Thyroid gland (tissue), 4 donors: Measurements from ENCODE around the gene DNAJC19. TPM values are rescaled to one million over a fixed set of nuclear protein-coding genes. Genes with fewer than 3 reads are reported as not detected.

Experiments used
- DNase-seq, 2 donors: peaks; one replicate each; pipeline ENCODE4 v3.0.0-alpha.2; 2019
- H3K27ac ChIP-seq, 3 donors: fragments of 200-600 bp; sonication (generic); 1 replicate in 2 of 3; 2 replicates in 1 of 3; pipeline ENCODE4 v1.5.1; 2016 to 2019; ENCODE audit warnings: mild to moderate bottlenecking in 1 of 3, moderate library complexity in 1 of 3
- H3K27me3 ChIP-seq: fragments of 200-600 bp; sonication (generic); one replicate; pipeline ENCODE4 v1.5.1; 2019
- H3K36me3 ChIP-seq, 2 donors: fragments of 200-600 bp; sonication (generic); one replicate each; pipeline ENCODE4 v1.5.1; 2016 to 2019
- H3K4me1 ChIP-seq, 2 donors: fragments of 200-600 bp; sonication (generic); one replicate each; pipeline ENCODE4 v1.5.1; 2017 to 2019
- H3K4me3 ChIP-seq, 3 donors: fragments of 200-600 bp; sonication (generic); replicated peaks in 1 of 3; 1 replicate in 2 of 3; 2 replicates in 1 of 3; pipeline ENCODE4 v1.5.1; 2016; ENCODE audit warnings: mild to moderate bottlenecking in 1 of 3
- H3K9me3 ChIP-seq: fragments of 200-600 bp; sonication (generic); one replicate; pipeline ENCODE4 v1.5.1; 2017
- CTCF ChIP-seq, 6 experiments: fragments of 200-600 bp in 3 of 6; fragments of 450-650 bp in 3 of 6; sonication (generic) in 3 of 6; IDR thresholded peaks; one replicate each; pipeline ENCODE4 v1.5.1; 2016 to 2019; ENCODE audit warnings: antibody characterized with exemption in 6 of 6, mild to moderate bottlenecking in 2 of 6, inconsistent platforms in 1 of 6, moderate library complexity in 1 of 6
- POLR2A ChIP-seq, 2 donors: fragments of 450-650 bp; IDR thresholded peaks; one replicate each; pipeline ENCODE4 v1.6.1; 2017; ENCODE audit warnings: antibody characterized with exemption in 2 of 2, mild to moderate bottlenecking in 2 of 2, moderate library complexity in 1 of 2
- WGBS, 2 donors: methylation state at CpG; one replicate each; pipeline ENCODE4 v1.1.5; 2017; 5-methylcytosine and 5-hydroxymethylcytosine counted together
- intact Hi-C: fragments of 100-400 bp; cut with DNase I; formaldehyde crosslinking; loops from one replicate; pipeline ENCODE4 v1.15.1; 2023
- total RNA-seq, 4 donors: library from RNA; depleted of rRNA; stranded (reverse); fragments of >200 nt; gene quantifications; one replicate each; pipeline ENCODE4 v1.2.3, GENCODE V29; 2016

Gene DNAJC19
- total RNA-seq, 4 donors from 2014 or later = 46.5 to 66.8 (median 56.1) TPM

- H3K9me3 ChIP-seq = no peaks in the 10 kb centered on the region
- H3K4me1 ChIP-seq = peaks cover 0 to 3% of the 10 kb centered on the region in 2 donors
- intact Hi-C loops = no loop called here
- no peak for TF ChIP-seq CTCF (IDR thresholded peaks at IDR 0.05)
- H3K27me3 ChIP-seq = no peaks in the 10 kb centered on the region
- DNase-seq = no peak
- H3K27ac ChIP-seq = no peak overlapping the region
- peaks cover 7 to 8% of the 10 kb centered on the region in 2 donors for H3K36me3 ChIP-seq
- H3K4me3 ChIP-seq = no peak overlapping the region
Observed at GRCh38 chr3:180979961-180980360, 9.6 kb downstream of the DNAJC19 start.

- no peak overlapping the region for H3K4me3 ChIP-seq
- peaks cover 7 to 8% of the 10 kb centered on the region in 2 donors for H3K36me3 ChIP-seq
- peaks cover 0 to 4% of the 10 kb centered on the region in 2 donors for H3K4me1 ChIP-seq
- TF ChIP-seq CTCF (IDR thresholded peaks at IDR 0.05) = no peak
- intact Hi-C loops = no loop called here
- DNase-seq = no peak
- no peak overlapping the region for H3K27ac ChIP-seq
- H3K27me3 ChIP-seq = no peaks in the 10 kb centered on the region
- H3K9me3 ChIP-seq = no peaks in the 10 kb centered on the region
Observed at GRCh38 chr3:180977498-180977897, 12.0 kb downstream of the DNAJC19 start.

- Histone ChIP-seq H3K36me3 (peaks cover 16 to 28% of the 10 kb centered on the region in 2 donors), H3K9me3 (no peaks in the 10 kb centered on the region), H3K4me1 (peaks cover 0 to 4% of the 10 kb centered on the region in 2 donors), H3K4me3 (no peak overlapping the region), H3K27ac (no peak overlapping the region), H3K27me3 (no peaks in the 10 kb centered on the region)
- TF ChIP-seq CTCF (IDR thresholded peaks at IDR 0.05) = no peak
- no peak for TF ChIP-seq POLR2A (IDR thresholded peaks at IDR 0.05)
- intact Hi-C loops = no loop called here
- 96 to 99% methylated on average over 6 of the region's 6 CpGs for WGBS, 2 donors
- no peak for DNase-seq
Observed at GRCh38 chr3:180974286-180974685, 15.2 kb downstream of the DNAJC19 start.

- DNase-seq = no peak
- H3K27me3 ChIP-seq = no peaks in the 10 kb centered on the region
- no peaks in the 10 kb centered on the region for H3K9me3 ChIP-seq
- 92 to 93% methylated on average over 2 of the region's 2 CpGs for WGBS, 2 donors
- no peak for TF ChIP-seq POLR2A (IDR thresholded peaks at IDR 0.05)
- TF ChIP-seq CTCF (IDR thresholded peaks at IDR 0.05) = no peak
- intact Hi-C loops = no loop called here
- H3K4me3 ChIP-seq = no peak overlapping the region
- H3K36me3 ChIP-seq = peaks cover 18 to 34% of the 10 kb centered on the region in 2 donors
- H3K4me1 ChIP-seq = peaks cover 0 to 4% of the 10 kb centered on the region in 2 donors
- no peak overlapping the region for H3K27ac ChIP-seq
Observed at GRCh38 chr3:180973543-180973942, 16.0 kb downstream of the DNAJC19 start.

- H3K27ac ChIP-seq = no peak overlapping the region
- peaks cover 21 to 38% of the 10 kb centered on the region in 2 donors for H3K36me3 ChIP-seq
- H3K9me3 ChIP-seq = no peaks in the 10 kb centered on the region
- TF ChIP-seq CTCF (IDR thresholded peaks at IDR 0.05) (no peak), POLR2A (IDR thresholded peaks at IDR 0.05) (no peak)
- H3K27me3 ChIP-seq = no peaks in the 10 kb centered on the region
- no peak for DNase-seq
- WGBS, 2 donors = 98 to 99% methylated on average over 6 of the region's 6 CpGs
- intact Hi-C loops = no loop called here
- no peak overlapping the region for H3K4me3 ChIP-seq
- H3K4me1 ChIP-seq = peaks cover 0 to 4% of the 10 kb centered on the region in 2 donors
Observed at GRCh38 chr3:180970931-180971330, 18.6 kb downstream of the DNAJC19 start.
